Nucleus accumbens (tissue), 56 donors: ENCODE measurements around the gene TMEM107.
"Not testable (repeated sequence)": the region's sequence is repeated elsewhere in the genome, so short reads cannot be mapped to it uniquely, and the experiment has no call there.

Source experiments
- DNase-seq, 56 donors: peaks; one replicate each; lab custom pipeline; 2025; lab: John Stamatoyannopoulos, UW

Gene TMEM107

DNA sequence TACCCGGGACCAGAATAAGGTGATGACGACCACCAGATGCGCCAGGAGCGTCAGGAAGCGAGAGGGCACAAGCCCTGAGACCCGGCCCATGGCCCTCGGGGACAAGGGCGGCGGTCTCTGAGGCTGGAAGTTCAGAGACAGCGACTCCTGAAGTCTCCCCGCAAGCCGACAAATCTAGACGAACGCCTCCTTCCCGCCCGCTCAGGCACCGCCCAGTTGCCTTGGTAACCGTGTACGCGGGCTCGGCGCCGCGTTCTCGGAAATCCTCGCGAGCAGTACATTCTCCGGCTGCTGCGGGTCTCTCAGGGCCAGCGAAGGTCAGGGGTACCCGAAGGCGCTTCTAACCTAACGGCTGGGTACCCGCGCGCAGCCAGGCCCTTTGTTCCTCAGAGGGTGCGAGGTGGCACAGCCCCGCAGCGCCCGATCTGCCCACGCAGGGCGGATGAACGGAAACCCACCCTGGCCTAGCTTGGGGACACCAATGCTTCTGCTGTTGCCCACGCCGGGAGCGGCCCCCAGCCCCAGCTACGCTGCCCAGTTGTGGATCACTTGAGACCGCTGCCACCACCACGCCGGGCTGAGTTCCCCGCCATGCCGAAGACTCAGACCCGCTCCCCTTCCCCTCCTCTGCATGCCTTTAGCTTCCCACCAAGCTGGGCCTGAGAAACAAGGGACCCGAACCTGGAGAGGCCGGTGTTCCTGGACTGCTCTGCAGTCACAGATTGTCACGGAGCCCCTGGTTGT, at the start of gene TMEM107:
TSS of gene TMEM107 (minus strand) at position 184 of the 744 bp plus-strand sequence. CDS start at position 90, 94 bp downstream.
- peak in 53 of 56 donors; percentile 22 to 91 (median 69) for DNase-seq

DNA sequence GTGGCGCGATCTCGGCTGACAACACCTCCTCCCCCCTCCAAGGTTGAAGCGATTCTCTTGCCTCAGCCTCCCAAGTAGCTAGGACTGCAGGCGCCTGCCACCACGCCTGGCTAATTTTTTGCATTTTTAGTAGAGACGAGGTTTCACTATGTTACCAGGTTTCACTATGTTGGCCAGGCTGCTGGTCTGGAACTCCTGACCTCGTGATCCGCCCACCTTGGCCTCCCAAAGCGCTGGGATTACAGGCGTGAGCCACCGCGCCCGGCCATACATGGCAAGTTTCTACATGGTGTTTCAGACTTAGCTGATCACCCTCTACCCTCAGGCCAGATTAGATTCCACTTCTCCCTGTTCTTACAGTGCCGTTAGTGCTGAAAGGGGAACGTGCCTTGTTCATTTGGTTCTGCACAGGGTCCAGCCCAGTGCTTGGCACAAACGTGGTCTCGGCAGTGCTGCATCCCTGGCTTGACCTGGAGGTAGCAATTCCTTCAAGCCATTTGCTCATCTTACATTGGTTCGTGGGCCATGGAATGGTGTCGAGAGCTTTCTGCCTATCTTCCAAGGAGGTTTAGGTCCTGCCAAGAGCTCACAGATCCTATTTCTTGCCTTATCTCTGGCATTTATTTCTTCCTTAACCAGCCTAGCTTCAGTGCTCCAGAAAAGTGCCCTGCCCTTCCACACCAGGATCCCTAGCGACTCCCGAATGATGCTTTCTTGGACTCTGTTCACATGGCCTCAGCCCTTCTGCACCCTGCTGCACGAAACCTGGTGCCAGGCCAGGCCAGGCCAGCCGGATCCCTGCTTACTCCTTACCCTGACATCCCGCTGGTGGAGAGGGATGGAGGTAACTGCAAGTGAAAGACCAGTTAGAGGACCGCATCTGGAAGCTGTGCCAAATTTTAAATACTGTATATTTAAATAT, 49.0 kb upstream of the TMEM107 start:
- no peak for DNase-seq

DNA sequence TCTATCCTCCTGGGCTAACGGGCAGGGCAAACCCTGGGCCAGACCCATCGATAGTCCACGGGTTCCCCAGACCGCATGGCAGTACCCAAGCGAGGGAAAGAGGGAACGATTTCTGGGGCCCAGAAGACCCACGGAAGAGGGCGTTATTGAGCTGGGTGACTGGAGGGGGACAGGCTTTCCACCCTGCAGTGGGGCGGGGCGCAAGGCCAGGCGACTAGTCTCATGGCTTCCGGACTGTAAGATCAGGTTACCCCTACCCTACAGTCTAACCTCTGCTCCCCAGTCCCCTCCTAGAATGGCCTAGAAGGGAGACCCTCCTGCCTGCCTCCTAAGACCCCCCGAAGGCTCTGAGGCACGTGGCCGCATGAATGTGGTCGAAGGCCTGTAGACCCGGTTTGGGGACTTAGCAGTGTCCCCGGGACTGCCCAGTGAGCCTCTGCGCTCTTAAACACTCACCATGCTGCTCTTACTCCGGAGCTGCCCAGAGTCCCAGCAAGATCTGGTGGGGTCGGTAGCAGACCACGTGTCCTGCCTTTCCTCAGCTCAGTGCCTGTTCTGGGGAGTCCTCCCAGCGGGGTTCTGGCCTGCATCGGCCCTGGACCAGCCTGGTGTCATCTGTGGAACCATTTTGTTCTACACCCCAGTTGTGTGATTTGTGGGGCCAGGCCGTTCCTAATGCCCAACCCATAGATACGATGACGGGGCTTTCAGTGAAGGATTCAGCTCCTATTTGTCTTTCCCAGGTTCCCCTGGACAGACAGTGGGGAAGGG, 47.4 kb upstream of the TMEM107 start:
- DNase-seq, result peak in 44 of 56 donors; percentile 28 to 82 (median 60)

DNA sequence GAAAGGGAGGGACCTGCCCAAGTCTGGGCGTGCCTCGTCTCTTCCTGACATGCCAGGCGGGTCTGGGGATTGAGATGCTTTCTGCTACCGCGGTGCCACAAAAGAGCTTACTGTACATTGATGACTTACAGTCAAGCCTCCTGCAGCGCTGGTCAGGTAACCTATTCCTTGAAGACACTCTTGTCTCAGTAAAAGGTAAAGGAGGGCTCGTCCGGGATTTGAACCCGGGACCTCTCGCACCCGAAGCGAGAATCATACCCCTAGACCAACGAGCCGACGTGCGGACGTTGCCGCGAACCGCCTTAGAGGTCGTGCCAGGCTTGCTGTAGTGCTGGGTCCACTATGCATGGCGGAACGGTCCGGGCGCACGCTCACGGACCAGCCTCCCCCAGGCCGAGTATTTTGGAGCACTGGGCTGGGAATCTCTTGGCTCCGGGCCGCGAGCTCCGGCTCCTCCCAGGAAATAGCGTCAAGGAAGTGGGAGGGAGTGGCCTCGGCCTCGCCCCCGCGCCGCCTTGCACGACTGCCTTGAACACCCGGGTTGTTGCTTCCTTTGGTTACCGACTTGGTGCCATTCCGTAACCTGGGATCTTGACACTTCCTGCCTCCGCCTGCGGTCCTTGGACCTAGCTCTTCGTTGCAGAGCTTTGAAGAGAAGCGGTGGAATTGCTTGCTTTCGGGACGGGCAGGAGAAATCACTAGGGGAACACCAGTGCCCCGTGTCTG, 46.6 kb upstream of the TMEM107 start:
- peak; percentile 33 to 96 (median 91) for DNase-seq

DNA sequence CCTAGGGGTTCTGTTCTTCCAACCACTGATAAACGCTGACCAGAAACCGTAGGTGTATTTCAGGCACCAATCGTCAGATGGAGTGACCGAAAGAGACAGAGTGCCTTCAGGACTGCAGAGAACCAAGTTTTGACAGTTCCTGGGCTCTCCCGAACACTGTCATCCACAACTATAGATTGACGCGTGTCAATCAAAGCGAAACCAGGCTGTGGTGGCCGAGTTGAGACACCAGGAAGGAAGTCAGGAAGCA, 46.1 kb upstream of the TMEM107 start:
- peak in 9 of 56 donors; percentile 40 to 91 (median 79) for DNase-seq

DNA sequence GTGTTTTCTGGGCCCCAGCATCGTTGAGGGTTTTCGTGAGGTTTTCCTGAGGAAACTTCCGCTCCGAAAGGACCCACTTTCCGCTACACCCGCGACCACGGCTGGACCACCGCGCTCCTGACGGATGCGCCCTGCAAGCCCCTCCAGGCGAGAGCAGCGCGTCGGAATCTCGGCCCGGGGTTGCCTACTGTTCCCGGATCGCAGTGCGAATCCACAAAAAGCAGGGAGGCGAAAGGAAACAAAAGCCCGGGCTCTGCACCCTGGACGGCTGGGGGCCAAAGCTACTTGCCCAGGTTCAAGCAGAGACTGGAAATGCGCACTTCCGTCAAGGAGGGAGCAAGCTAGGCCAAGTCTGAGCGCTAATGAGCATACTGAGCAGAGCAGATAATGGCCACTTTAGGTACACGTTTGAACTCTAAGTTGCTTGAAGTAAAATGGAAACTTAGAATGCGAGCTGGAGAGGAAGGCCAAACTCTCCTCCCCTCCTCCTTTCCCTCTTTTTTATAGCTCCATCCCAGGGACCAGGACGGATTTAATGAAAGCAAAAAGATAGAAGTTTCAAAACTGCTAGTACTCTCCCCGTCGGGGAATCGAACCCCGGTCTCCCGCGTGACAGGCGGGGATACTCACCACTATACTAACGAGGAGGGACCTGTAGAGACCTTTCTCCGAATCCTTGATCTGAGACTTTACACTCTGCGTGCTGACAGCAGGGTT, 45.6 kb upstream of the TMEM107 start:
- peak in 53 of 56 donors; percentile 36 to 95 (median 82) for DNase-seq

DNA sequence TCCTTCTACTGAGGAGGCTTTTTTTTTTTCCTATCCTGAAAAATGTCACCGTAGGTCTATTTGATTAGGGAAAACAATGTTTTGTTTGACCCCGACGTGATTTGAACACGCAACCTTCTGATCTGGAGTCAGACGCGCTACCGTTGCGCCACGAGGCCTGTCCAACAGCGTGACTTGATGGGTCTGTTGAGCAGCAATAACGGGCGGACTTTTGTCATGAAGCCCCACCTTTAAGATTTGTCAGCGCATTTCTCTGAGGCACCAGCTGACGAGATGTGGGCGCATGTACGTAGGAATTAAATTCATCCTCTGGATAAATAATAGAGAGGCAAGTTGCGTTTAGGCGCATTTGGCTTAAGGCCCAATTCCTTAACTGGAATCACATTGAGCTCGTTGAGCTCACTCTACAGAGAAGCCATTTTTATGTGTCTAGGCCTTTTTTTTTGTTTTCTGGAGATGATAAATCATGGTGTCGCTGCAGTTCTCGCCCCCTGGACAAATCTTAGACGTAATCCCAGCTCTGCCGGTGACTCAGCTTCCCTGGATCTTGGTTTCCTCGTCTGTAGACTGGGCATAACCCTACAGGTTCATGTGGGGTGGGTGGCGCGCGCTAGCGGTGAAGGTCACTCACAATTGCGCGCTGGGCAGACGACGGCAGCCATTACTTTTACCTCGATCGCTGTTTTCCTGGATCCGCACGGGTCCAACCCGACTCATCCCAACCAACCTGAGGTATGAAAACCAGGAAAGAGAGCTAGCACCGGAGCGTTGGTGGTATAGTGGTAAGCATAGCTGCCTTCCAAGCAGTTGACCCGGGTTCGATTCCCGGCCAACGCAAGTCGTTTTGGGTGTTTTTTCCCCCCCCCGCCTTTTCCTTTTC, 44.8 kb upstream of the TMEM107 start:
- peak; percentile 33 to 96 (median 85) for DNase-seq

DNA sequence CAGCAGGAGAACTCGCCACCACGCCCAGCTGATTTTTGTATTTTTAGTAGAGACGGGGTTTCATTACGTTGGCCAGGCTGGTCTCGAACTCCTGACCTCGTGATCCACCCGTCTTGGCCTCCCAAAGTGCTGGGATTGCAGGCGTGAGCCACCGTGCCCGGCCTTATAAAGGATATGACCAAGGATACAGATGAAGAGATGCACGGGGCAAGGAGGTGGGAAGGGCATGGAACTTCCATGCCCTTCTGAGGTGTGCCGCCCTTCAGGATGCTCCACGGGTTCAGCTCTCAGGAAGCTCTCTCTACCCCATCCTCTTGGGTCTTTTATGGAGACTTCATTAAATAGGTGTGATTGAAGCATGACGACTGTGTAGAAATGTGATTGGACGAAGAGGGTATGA, 37.8 kb upstream of the TMEM107 start:
- not testable (repeated sequence) for DNase-seq

DNA sequence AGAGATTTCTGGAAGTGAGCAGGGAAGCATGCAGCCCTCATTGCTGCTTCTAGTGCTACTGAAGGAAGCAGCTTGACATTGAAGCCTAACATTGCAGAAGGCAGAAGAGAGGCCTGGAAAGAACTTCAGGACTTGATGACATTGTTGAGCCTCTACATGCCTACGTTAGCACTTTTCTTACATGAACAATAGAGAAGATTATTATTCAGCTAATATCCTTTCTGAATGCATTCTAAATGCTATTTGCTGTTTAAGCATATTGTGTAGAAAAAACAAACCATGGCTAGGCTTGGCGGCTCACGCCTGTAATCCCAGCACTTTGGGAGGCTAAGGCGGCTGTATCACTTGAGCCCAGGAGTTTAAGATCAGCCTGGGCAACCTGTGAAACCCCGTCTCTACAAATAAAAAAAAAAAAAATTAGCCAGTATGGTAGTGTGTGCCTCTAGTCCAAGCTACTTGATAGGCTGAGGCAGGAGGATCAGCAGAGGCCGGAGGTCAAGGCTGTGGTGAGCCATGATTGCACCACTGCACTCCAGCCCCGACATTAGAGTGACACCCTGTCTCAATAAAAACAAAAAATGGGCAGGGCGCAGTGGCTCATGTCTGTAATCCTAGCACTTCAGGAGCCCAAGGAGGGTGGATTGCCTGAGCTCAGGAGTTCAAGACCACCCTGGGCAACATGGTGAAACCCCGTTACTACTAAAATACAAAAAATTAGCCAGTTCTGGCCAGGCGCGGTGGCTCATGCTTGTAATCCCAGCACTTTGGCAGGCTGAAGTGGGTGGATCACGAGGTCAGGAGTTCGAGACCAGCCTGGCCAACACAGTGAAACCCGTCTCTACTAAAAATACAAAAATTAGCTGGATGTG, 36.4 kb upstream of the TMEM107 start:
- DNase-seq, result no peak

DNA sequence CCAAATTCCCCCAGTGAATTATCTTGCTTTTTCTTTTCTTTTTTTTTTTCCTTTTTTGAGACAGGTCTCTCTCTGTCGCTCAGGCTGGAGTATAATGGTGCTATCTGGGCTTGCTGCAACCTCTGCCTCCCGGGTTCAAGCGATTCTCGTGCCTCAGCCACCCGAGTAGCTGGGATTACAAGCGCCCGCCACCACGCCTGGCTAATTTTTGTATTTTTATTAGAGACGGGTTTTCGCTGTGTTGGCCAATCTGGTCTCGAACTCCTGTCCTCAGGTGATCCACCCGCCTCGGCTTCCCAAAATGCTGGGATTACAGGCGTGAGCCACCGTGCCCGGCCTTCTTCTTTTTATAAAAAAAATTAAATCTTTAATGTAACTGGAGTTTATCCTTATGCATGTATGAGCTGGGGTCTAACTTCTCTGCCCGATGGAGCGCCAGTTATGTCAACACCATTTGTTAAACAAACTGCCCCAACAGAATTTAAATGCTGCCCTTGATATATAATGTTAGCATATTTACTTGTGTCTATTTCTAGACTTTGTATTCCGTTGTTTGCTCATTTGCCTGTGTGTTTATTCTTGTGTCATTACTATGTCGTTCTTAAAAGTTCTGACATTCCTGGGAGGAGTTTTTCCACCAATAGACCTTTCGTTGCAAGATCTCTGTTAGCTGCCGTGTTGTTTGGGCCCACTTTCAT, 34.7 kb upstream of the TMEM107 start:
- no peak for DNase-seq

DNA sequence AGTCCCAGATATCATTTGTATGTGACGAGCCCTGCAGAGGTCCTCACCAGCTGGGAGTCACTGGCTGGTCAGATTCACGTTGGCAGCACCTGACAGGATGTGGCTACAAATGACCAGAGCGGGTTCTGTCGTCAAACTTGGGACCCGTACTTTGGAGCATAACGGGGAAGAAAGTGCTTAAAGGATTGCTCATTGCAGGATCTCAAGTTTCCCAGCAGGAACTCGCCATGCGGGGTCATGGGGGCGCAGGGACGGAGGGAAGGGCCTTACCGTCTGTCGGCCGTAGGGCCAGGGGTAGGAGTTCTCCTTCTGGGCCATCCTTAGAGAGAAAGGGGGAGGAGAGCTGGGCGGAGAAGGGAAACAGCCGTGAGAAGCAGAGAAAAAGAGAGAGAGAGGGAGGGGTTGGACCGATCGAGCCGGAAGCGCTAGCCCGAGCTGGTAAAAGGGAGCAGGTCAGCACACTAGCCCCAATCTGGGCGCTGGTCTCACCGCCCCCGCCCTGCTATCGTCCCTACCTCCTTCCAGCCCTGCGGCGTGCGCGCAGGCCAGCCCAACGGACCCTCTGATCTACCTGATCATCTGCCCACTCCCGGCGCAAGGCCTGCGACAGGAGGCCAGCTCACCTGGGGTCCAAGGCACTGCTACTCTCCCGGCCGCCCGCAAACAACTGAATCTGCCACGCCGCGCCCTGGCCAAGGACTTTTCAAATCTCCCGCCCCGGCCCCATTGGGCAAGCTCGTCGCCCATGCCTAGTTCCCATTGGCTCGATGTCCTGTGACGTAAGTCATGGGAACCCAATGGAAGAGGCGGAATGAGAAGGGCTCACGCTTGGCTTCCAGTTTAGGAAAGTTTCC, 34.0 kb upstream of the TMEM107 start, which contains the start of gene AURKB:
TSS of gene AURKB (minus strand) at position 669 of the 854 bp plus-strand sequence. CDS start at position 318, 351 bp downstream.
- DNase-seq, result peak; percentile 10 to 96 (median 82)

DNA sequence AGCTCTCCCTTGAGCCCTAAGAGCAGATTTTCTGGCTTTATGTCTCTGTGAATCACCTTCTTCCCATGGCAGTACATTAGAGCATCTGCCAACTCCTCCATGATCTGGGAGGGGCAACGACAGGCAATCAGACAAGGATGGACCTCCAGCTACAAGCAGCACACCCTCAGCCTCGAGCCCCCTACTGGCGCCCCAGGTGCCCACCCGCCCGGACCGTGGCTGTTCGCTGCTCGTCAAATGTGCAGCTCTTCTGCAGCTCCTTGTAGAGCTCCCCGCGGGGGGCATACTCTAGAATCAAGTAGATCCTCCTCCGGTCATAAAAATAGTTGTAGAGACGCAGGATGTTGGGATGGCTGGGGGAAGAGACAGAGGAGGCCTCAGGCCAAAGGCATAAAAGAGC, 30.4 kb upstream of the TMEM107 start:
- DNase-seq, result no peak

DNA sequence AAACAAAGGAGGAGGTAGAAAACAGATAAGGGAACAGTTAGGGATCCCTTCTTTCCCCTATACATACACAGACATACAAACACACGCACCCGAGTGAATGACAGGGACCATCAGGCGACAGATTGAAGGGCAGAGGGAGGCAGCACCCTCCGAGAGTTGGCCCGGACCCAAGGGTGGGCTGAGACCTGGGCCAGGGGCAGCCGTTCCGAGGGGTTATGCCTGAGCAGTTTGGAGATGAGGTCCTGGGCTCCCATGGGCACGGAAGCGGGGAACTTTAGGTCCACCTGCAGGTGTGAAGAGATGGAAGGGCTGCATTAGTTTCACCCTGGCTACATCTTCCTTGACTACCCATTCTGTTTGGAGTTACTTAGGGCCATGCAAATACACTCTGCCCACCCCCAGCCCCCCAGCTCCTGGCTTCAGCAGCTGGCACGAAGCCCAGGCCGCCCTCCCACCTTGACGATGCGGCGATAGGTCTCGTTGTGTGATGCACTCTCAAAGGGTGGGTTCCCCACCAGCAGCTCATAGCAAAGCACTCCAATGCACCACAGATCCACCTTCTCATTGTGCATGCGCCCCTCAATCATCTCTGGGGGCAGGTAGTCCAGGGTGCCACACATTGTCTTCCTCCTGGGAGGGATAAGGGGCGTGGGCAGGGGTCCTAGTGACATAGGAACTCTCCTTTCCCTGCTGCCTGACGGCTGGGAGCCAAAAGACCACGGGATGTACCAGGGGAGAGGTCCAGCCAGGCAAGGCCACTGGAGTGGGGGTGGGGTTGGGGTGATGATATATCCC, 28.8 kb upstream of the TMEM107 start:
- no peak for DNase-seq

DNA sequence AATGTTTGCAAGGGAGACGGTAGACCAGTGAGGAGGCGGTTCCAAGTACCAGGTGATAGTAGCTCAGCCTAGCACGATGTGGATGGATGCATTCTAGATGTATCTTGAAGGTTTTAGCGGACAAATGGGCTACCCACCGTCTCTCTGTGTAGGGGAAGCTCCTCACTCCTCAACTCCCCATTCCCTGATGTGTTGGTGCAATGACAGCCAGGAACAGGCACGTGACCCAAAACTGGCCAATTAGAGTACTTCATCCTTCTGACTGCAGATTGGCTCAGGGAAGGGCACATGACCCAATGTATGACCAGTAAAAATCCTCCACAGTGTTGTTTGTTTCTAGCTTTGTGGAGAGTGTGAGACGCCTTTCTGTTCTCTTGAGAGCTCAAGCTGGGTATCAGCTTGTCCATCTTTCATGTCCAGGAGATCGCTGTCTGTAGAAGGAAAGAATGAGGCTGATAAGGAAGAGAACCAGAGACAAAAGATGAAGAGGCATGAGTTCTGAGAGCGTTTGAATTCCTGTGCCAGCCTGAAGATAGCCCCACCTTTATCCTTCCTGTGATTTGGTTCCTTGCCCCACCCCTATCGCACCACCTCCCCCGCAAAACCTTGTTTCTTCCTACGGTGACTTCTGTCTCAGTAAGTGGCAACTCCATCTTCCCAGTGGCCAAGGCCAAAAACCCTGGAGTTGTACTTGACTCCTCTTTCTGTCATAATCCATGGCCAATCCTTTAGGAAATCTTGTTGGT, 16.1 kb upstream of the TMEM107 start:
- peak; percentile 37 to 97 (median 91) for DNase-seq
